Stimulated activated naive CD4-positive, alpha-beta T cell treated with Interleukin-2 at 50 U/mL for 16 hours (primary cell): ENCODE data around the gene LRRC23.
"Not testable (repeated sequence)": the region's sequence is repeated elsewhere in the genome, so short reads cannot be mapped to it uniquely, and the experiment has no call there.

Experiments
- DNase-seq: peaks from one replicate; lab custom pipeline; 2025; lab: John Stamatoyannopoulos, UW

The LRRC23 gene

DNA sequence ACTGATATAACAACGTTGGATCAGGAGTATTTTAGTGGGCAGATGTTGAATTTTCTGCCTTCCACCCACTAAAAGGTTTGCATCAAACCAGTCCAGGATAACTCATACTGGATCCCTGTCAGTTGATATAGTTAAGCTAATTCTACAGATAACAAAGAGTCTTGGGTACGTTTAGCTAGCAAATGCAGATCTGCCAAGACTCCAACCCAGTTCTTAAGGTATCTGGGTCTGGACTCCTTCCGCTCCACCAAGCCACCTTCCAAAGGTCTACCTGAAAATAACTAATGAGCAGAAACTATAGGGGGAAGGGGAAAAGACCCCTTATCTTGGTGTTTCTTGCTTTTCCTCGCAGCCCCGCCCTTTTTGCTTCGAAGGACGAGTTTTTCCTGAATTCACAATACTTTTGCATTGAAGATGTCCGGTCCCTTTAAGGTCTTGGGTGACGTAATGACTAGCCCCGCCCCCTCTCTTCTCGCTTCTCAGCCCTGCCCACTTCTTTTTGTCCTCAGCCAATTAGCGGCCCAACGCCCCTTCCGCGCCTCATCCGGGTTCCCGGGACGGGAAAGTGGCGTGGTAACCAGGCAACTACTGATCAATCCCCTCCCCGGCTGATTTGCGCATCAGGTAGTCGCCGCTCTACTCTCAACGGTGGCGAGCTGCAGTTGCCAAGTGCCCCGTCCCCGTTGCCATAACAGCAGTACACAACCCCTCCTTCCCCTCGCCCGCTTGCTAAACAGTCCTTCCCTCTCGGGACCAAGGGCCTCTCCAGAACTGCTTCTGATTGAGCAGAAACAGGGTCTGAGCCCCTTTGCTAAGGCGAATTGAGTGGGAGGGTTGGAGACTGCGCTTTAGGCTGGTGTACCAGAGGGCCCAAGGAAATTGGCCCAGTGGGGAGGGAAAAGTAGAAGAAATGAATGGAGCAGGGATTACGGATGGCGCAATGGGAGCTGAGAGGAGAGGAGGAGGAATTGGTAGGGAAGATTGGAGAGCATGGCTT lies at the start of gene LRRC23:
Gene LRRC23 (plus strand): TSS at position 543 of the 997 bp plus-strand sequence. CDS start 812 bp downstream, outside the sequence.
- DNase-seq, result peak; percentile 97

DNA sequence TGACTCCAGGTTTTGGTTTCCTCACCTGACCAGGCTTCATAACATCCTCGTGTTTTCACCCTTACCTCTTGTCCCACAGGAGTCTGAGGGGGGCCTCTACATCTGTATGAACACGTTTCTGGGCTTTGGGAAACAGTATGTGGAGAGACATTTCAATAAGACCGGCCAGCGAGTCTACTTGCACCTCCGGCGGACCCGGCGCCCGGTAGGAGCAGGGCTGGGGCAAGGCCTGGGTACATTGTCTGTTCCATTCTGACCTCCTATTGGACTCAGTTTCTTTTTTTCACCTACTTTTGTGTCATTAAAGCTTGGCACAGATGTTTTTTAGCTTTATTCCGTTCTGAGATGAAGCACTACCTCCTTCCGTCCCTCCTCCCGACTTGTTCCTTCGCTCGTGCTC lies 49.3 kb upstream of the LRRC23 start:
- DNase-seq, result no peak

GRCh38 chr12:6858799-6859198 lies 45.8 kb upstream of the LRRC23 start:
- no peak for DNase-seq

GRCh38 chr12:6860116-6860515 lies 44.5 kb upstream of the LRRC23 start:
- DNase-seq, result no peak

DNA sequence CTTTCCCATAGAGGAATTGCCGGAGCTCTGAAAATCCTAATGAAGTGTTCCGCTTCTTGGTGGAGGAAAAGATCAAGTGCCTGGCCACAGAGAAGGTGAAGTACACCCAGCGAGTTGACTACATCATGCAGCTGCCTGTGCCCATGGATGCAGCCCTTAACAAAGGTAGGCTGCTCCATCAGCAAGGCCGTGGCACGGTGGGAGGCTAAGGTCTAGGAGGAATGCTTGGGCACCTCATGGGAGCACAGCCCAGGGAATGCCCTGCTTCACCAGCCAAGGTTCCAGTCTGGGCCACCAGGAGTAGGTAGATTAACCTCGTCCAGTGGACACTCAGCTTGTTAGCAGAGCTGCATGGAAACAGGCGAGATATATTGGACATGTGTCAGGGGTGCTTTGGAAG lies 43.7 kb upstream of the LRRC23 start:
- no peak for DNase-seq

GRCh38 chr12:6861391-6861790 lies 43.2 kb upstream of the LRRC23 start:
- DNase-seq, result no peak

- no peak for DNase-seq
These were observed 41.6 kb upstream of the LRRC23 start for GRCh38 chr12:6863033-6863432.

DNA sequence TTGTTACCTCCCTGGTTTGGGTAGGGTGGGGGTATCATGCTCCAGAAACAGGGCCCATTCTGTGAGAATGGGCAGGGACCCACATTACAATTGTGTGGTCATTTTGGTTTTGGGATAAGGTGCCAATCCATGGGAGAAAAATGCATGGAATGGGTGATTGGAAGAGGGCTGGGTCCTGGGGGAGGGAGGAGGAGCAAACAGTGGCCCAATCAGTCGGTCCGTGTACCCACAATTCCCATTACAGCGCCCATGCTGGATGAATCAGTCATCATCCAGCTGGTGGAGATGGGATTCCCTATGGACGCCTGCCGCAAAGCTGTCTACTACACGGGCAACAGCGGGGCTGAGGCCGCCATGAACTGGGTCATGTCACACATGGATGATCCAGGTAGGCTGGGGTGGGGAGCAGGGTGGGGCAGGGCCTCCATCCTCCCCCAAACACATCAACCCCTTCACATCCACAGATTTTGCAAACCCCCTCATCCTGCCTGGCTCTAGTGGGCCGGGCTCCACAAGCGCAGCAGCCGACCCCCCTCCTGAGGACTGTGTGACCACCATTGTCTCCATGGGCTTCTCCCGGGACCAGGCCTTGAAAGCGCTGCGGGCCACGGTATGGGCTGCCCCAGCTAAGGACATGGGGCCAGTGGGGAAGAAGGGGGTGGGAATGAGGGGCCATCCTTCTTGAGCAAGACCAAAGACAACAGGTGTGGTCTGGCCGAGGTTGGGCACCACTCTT lies 40.9 kb upstream of the LRRC23 start:
- DNase-seq, result no peak

GRCh38 chr12:6865307-6865706 lies 39.3 kb upstream of the LRRC23 start:
- DNase-seq, result not testable (repeated sequence)

GRCh38 chr12:6866163-6866919 lies 38.3 kb upstream of the LRRC23 start:
- no peak for DNase-seq

DNA sequence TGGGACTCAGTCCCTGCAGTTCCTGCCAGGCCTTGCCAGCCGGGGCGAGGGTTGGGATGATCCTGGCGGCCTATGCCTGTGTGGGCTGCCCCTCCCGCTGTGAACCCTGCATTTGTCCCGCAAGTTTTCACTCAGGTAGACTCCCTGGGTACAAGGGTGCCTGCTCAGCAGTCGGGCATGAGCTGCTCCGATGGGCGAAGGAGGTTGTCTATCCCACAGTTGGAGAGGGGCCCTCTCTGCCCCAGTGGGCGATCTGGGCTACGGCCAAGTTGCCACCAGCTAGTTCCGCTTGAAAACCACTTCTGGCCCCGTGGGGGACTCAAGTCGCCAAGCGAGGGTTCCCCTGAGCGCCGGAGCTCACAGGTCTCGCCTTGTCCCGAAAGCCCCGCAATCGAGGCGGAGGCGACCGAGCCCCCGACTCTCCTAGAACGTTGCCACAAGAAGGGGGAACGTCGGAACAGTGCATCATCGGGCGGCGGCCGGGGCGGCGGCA lies 37.7 kb upstream of the LRRC23 start:
- no peak for DNase-seq

GRCh38 chr12:6867413-6868210 lies 37.0 kb upstream of the LRRC23 start, which contains the start of gene TPI1:
Gene TPI1 (plus strand): TSS chr12:6867531. CDS start chr12:6867567, 36 bp downstream.
- DNase-seq, result peak; percentile 82

- peak; percentile 44 for DNase-seq
These were observed 36.2 kb upstream of the LRRC23 start for GRCh38 chr12:6868211-6869048.

GRCh38 chr12:6869049-6870021 lies 35.3 kb upstream of the LRRC23 start:
- DNase-seq, result peak; percentile 78

DNA sequence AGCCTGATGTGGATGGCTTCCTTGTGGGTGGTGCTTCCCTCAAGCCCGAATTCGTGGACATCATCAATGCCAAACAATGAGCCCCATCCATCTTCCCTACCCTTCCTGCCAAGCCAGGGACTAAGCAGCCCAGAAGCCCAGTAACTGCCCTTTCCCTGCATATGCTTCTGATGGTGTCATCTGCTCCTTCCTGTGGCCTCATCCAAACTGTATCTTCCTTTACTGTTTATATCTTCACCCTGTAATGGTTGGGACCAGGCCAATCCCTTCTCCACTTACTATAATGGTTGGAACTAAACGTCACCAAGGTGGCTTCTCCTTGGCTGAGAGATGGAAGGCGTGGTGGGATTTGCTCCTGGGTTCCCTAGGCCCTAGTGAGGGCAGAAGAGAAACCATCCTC lies 34.3 kb upstream of the LRRC23 start:
- not testable (repeated sequence) for DNase-seq

GRCh38 chr12:6871052-6871957 lies 33.3 kb upstream of the LRRC23 start:
- DNase-seq, result no peak
